ENCODE measurements around the gene GPAM. TPM values are rescaled to one million over a fixed set of nuclear protein-coding genes. Genes with fewer than 3 reads are reported as not detected.

GPAM gene
- total RNA-seq, result 27.3 TPM

GRCh38 chr10:112183329-112184051 lies at the start of gene GPAM:
Gene GPAM, minus strand, starts transcription at chr10:112183765. Its CDS starts 1,981 bp downstream, at chr10:112181784.

Other genes with a start within 250 kb of the GPAM start
- not detected for gene TECTB, start 99.6 kb upstream of the GPAM start, total RNA-seq
- gene ACSL5, start 190.4 kb upstream of the GPAM start, total RNA-seq, result 3.6 TPM

Measured in camera-type eye (tissue), 1 donor.